GM18526 (cell line): ENCODE measurements around the gene COX19.

Experiments used
- POLR2A ChIP-seq: IDR thresholded peaks from 3 replicates; pipeline ENCODE4 v1.6.1; 2011; ENCODE audit not compliant: insufficient read length; ENCODE audit errors: extremely low read depth

COX19 gene

GRCh38 chr7:974820-975681 is at the start of gene COX19:
Gene COX19 (minus strand): TSS chr7:975549. CDS start chr7:975509, 40 bp downstream.
- peak; percentile 65 for TF ChIP-seq POLR2A

GRCh38 chr7:1024331-1024841 is 49.0 kb upstream of the COX19 start:
- peak; percentile 14 for TF ChIP-seq POLR2A

GRCh38 chr7:1022801-1023465 is 47.6 kb upstream of the COX19 start:
- no peak for TF ChIP-seq POLR2A

GRCh38 chr7:1022356-1022755 is 47.0 kb upstream of the COX19 start:
- no peak for TF ChIP-seq POLR2A

- no peak for TF ChIP-seq POLR2A
Observed at GRCh38 chr7:1021931-1022330, 46.6 kb upstream of the COX19 start.

GRCh38 chr7:1021366-1021765 is 46.0 kb upstream of the COX19 start:
- TF ChIP-seq POLR2A, result no peak

- TF ChIP-seq POLR2A, result no peak
Observed at GRCh38 chr7:1020849-1021251, 45.5 kb upstream of the COX19 start.

GRCh38 chr7:1019789-1020610 is 44.7 kb upstream of the COX19 start:
- no peak for TF ChIP-seq POLR2A

- no peak for TF ChIP-seq POLR2A
Observed at GRCh38 chr7:1019255-1019785, 44.0 kb upstream of the COX19 start.

GRCh38 chr7:1018334-1018695 is 43.0 kb upstream of the COX19 start:
- no peak for TF ChIP-seq POLR2A

GRCh38 chr7:1017586-1018333 is 42.4 kb upstream of the COX19 start:
- TF ChIP-seq POLR2A, result no peak

GRCh38 chr7:1016577-1017531 is 41.5 kb upstream of the COX19 start:
- no peak for TF ChIP-seq POLR2A

GRCh38 chr7:1015196-1016121 is 40.1 kb upstream of the COX19 start:
- TF ChIP-seq POLR2A, result no peak

- no peak for TF ChIP-seq POLR2A
Observed at GRCh38 chr7:1014681-1015080, 39.3 kb upstream of the COX19 start.
